ENCODE measurements around the gene ITK. TPM values are rescaled to one million over a fixed set of nuclear protein-coding genes. Genes with fewer than 3 reads are reported as not detected.

Gene ITK
- total and polyA plus RNA-seq, 5 donors, result 0.34 to 1.6 (median 0.77) TPM

GRCh38 chr5:157300564-157300963 lies 119.9 kb downstream of the ITK start:
- H3K27ac ChIP-seq (ENCODE audit: low read length), result no peak overlapping the region
- no peaks in the 10 kb centered on the region for H3K9me3 ChIP-seq (ENCODE audit: control insufficient read depth, low read length)
- 89% methylated on average over 10 of the region's 10 CpGs for WGBS
- no peak for DNase-seq
- ATAC-seq, result no peak
- H3K4me3 ChIP-seq (ENCODE audit: low read length), result no peak overlapping the region
- intact Hi-C loops (cut with DNase I), result loop anchor here in 1 of 4 donors (10.0 kb wide), 1 partner anchor 146 kb away; no protein-coding TSS in a partner anchor
- H3K4me1 ChIP-seq (ENCODE audit: control insufficient read depth, insufficient read depth, low read length), result no peaks in the 10 kb centered on the region
- no peaks in the 10 kb centered on the region for H3K27me3 ChIP-seq (ENCODE audit: control insufficient read depth, insufficient read depth)

DNA sequence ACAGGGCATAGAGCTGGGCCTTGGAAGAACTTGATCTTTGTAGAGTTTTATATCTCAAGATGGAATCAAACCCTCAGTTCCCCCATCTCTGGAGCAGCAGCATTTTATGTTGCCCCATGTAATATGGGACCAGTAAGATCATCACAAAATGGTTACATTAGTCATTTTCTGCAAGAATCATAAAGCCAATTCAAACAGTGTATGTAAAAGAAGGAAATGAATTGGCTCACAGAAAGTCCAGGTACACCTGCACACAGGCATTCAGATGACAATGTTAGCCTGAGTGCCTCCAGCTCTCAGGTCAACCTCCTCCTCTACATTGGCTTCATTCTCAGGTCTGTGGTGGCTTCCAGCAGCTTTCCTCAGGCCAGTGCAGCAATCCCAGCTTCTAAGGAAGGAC lies 120.4 kb downstream of the ITK start:
- no peaks in the 10 kb centered on the region for H3K9me3 ChIP-seq (ENCODE audit: control insufficient read depth, low read length)
- intact Hi-C loops (cut with DNase I), result loop anchor here in 1 of 4 donors (10.0 kb wide), 1 partner anchor 146 kb away; no protein-coding TSS in a partner anchor
- no peak for ATAC-seq
- H3K4me3 ChIP-seq (ENCODE audit: low read length), result no peak overlapping the region
- H3K27me3 ChIP-seq (ENCODE audit: control insufficient read depth, insufficient read depth), result no peaks in the 10 kb centered on the region
- DNase-seq, result no peak
- H3K27ac ChIP-seq (ENCODE audit: low read length), result no peak overlapping the region
- no peaks in the 10 kb centered on the region for H3K4me1 ChIP-seq (ENCODE audit: control insufficient read depth, insufficient read depth, low read length)

GRCh38 chr5:157303023-157303422 lies 122.4 kb downstream of the ITK start:
- DNase-seq, result no peak
- H3K27me3 ChIP-seq (ENCODE audit: control insufficient read depth, insufficient read depth), result no peaks in the 10 kb centered on the region
- ATAC-seq, result no peak
- H3K9me3 ChIP-seq (ENCODE audit: control insufficient read depth, low read length), result no peaks in the 10 kb centered on the region
- intact Hi-C loops (cut with DNase I), result loop anchor here in 1 of 4 donors (10.0 kb wide), 1 partner anchor 148 kb away; no protein-coding TSS in a partner anchor
- 88% methylated on average over 5 of the region's 5 CpGs for WGBS
- no peak overlapping the region for H3K27ac ChIP-seq (ENCODE audit: low read length)
- no peak overlapping the region for H3K4me3 ChIP-seq (ENCODE audit: low read length)
- no peaks in the 10 kb centered on the region for H3K4me1 ChIP-seq (ENCODE audit: control insufficient read depth, insufficient read depth, low read length)

DNA sequence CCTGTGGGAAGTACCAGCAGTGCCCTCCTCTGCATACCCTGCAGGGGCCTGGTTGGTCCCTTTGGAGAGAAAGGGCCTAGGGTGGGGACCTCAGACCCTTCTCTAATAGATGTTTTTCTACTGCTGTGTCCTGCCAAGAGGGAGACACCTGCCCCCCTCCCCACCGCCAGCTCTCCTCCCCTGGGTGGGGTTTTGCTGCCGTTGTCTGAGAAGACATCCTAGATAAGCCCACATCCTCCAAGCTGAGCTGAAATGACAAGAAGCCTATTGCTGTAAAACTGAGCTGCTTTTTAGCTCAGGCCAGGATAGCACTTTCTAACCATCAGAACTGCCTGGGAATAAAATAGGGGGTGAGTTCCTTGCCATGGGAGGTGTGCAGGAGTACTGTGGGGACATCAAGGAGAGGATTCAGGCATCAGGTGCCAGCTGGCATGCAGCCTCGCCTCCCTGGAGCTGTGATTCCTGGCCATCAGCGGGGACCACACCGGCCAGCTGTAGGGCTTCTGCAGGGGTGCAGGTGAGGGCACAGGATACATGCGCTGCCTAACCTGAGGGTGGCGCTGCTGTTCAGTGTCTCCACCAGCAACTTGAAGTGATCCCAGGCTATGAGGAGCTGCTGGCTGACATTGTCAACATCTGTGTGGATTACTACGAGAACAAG lies 123.2 kb downstream of the ITK start:
- intact Hi-C loops (cut with DNase I), result loop anchor here in 1 of 4 donors (10.0 kb wide), 1 partner anchor 149 kb away; no protein-coding TSS in a partner anchor
- ATAC-seq, result peak; percentile 70 to 84
- no peak overlapping the region for H3K27ac ChIP-seq (ENCODE audit: low read length)

More for the DNA sequence above, 123.2 kb downstream of the ITK start:
- Histone ChIP-seq H3K27me3 (ENCODE audit: control insufficient read depth, insufficient read depth) (no peaks in the 10 kb centered on the region), H3K4me3 (ENCODE audit: low read length) (no peak overlapping the region), H3K9me3 (ENCODE audit: control insufficient read depth, low read length) (no peaks in the 10 kb centered on the region), H3K4me1 (ENCODE audit: control insufficient read depth, insufficient read depth, low read length) (no peaks in the 10 kb centered on the region)
- DNase-seq, result peak; percentile 47 to 86 (median 86)
- WGBS, result 45% methylated on average over 8 of the region's 8 CpGs

Other genes with a start within 250 kb of the ITK start
- gene TIMD4, start 217.6 kb upstream of the ITK start, total RNA-seq, result 1 to 10 TPM in 2 of 4 donors, under 1 TPM in 2; 0.50 to 1.4 (median 0.98) TPM
- 0.07 TPM for gene TIMD4, start 217.6 kb upstream of the ITK start, polyA plus RNA-seq
- gene HAVCR1, start 121.7 kb upstream of the ITK start, total RNA-seq, result not detected
- not detected for gene HAVCR1, start 121.7 kb upstream of the ITK start, polyA plus RNA-seq
- gene HAVCR2, start 71.8 kb upstream of the ITK start, total RNA-seq, result 1 to 10 TPM; 4.7 to 5.2 (median 4.9) TPM
- gene HAVCR2, start 71.8 kb upstream of the ITK start, polyA plus RNA-seq, result 1.8 TPM
- 10 to 100 TPM in 3 of 4 donors, 1 to 10 TPM in 1; 9.6 to 10.6 (median 10.2) TPM for gene MED7, start 38.0 kb upstream of the ITK start, total RNA-seq
- 14.3 TPM for gene MED7, start 38.0 kb upstream of the ITK start, polyA plus RNA-seq
- not detected for gene GARIN3, start 14.6 kb upstream of the ITK start, total RNA-seq
- not detected for gene GARIN3, start 14.6 kb upstream of the ITK start, polyA plus RNA-seq
- 10 to 100 TPM; 33.4 to 43.8 (median 37.2) TPM for gene CYFIP2, start 85.3 kb downstream of the ITK start, total RNA-seq
- 27.4 TPM for gene CYFIP2, start 85.3 kb downstream of the ITK start, polyA plus RNA-seq

Data from right cardiac atrium (tissue), 5 donors.